ENCODE data around the gene ZC3H11A. TPM values are rescaled to one million over a fixed set of nuclear protein-coding genes. Genes with fewer than 3 reads are reported as not detected.

ZC3H11A gene
- total RNA-seq, 1 experiment from 2014 or later = 75.2 TPM

- no peak for TF ChIP-seq HMGXB4 (CRISPR knock-in tag; IDR thresholded peaks at IDR 0.05)
- TF ChIP-seq ZNF396 (CRISPR knock-in tag; IDR thresholded peaks at IDR 0.05; ENCODE audit: borderline replicate concordance) = no peak
- TF ChIP-seq ZBTB43 (CRISPR knock-in tag; IDR thresholded peaks at IDR 0.05) = no peak
Measured at GRCh38 chr1:203823306-203823705, 27.9 kb downstream of the ZC3H11A start (continued).

GRCh38 chr1:203826175-203826574 lies 30.8 kb downstream of the ZC3H11A start:
- H3K36me3 Mint-ChIP-seq = peaks cover 72% of the 10 kb centered on the region

GRCh38 chr1:203828002-203828401 lies 32.6 kb downstream of the ZC3H11A start:
- TF ChIP-seq NFATC4 (CRISPR knock-in tag; IDR thresholded peaks at IDR 0.05) = no peak
- no peak for TF ChIP-seq ATF1 (CRISPR knock-in tag; IDR thresholded peaks at IDR 0.05)
- TF ChIP-seq ZNF232 (CRISPR knock-in tag; IDR thresholded peaks at IDR 0.05) = no peak
- no peak for TF ChIP-seq CREM (CRISPR knock-in tag; IDR thresholded peaks at IDR 0.05)
- no peak for TF ChIP-seq USF1 (CRISPR knock-in tag; IDR thresholded peaks at IDR 0.05)
- no peak for TF ChIP-seq NFYB (CRISPR knock-in tag; conservative IDR thresholded peaks at IDR 0.05; ENCODE audit: low read depth)
- no peak for TF ChIP-seq ARID4B (CRISPR knock-in tag; IDR thresholded peaks at IDR 0.05; ENCODE audit: borderline replicate concordance)
- no peak for TF ChIP-seq ZNF512 (CRISPR knock-in tag; IDR thresholded peaks at IDR 0.05; ENCODE audit: borderline replicate concordance)
- TF ChIP-seq NR2C2 (CRISPR knock-in tag; IDR thresholded peaks at IDR 0.05) = no peak
- no peak for TF ChIP-seq MXD4 (CRISPR knock-in tag; IDR thresholded peaks at IDR 0.05; ENCODE audit: borderline replicate concordance)
- no peak for TF ChIP-seq ZNF532 (CRISPR knock-in tag; IDR thresholded peaks at IDR 0.05; ENCODE audit: borderline replicate concordance)
- no peak for TF ChIP-seq ETV6 (CRISPR knock-in tag; IDR thresholded peaks at IDR 0.05)
- ChIA-PET CTCF (no interaction called here), POLR2A (no interaction called here)
- Mint-ChIP-seq H3K4me1 (peaks cover 5% of the 10 kb centered on the region), H3K27me3 (ENCODE audit: low read depth) (no peaks in the 10 kb centered on the region), H3K9me3 (no peaks in the 10 kb centered on the region), H3K4me3 (no peak overlapping the region), H3K36me3 (peaks cover 62% of the 10 kb centered on the region), H3K27ac (no peak overlapping the region)
- DNase-seq (ENCODE audit: low spot score) (no peak), ATAC-seq (no peak)

More at GRCh38 chr1:203826175-203826574, 30.8 kb downstream of the ZC3H11A start:
- peak; percentile 97 for TF ChIP-seq HMGA2 (CRISPR knock-in tag; IDR thresholded peaks at IDR 0.05)
- no peak for TF ChIP-seq ZNF317 (CRISPR knock-in tag; IDR thresholded peaks at IDR 0.05; ENCODE audit: borderline replicate concordance, low read depth)
- no peak for TF ChIP-seq SP1 (CRISPR knock-in tag; conservative IDR thresholded peaks at IDR 0.05)
- H3K4me3 Mint-ChIP-seq = no peak overlapping the region
- H3K27ac Mint-ChIP-seq = no peak overlapping the region
- ChIA-PET POLR2A (no interaction called here), CTCF (interaction anchor here (1.0 kb wide), 1 partner anchor 381 kb away, joined by 3 read pairs; no protein-coding TSS in a partner anchor)
- H3K27me3 Mint-ChIP-seq (ENCODE audit: low read depth) = no peaks in the 10 kb centered on the region
- ATAC-seq (no peak), DNase-seq (ENCODE audit: low spot score) (no peak)
- H3K4me1 Mint-ChIP-seq = peaks cover 5% of the 10 kb centered on the region
- H3K9me3 Mint-ChIP-seq = no peaks in the 10 kb centered on the region

All from WTC11 (cell line).